Measurements from ENCODE around the gene MAGI2.
"Not testable (repeated sequence)": the region's sequence is repeated elsewhere in the genome, so short reads cannot be mapped to it uniquely, and the experiment has no call there.

MAGI2 gene

GRCh38 chr7:79063019-79063698, 390.3 kb downstream of the MAGI2 start:
- no peak for DNase-seq
- Mint-ChIP-seq H3K36me3 (no peaks in the 10 kb centered on the region), H3K27me3 (no peaks in the 10 kb centered on the region), H3K4me1 (no peaks in the 10 kb centered on the region), H3K27ac (no peak overlapping the region), H3K4me3 (no peak overlapping the region), H3K9me3 (peaks cover 2% of the 10 kb centered on the region)
- CTCF ChIA-PET = no interaction called here

GRCh38 chr7:79060498-79060897, 393.0 kb downstream of the MAGI2 start:
- H3K4me3 Mint-ChIP-seq = no peak overlapping the region

GRCh38 chr7:79055722-79056415, 397.6 kb downstream of the MAGI2 start:
- no peaks in the 10 kb centered on the region for H3K36me3 Mint-ChIP-seq
- no peaks in the 10 kb centered on the region for H3K9me3 Mint-ChIP-seq
- no peak for DNase-seq
- H3K4me3 Mint-ChIP-seq = no peak overlapping the region
- CTCF ChIA-PET = no interaction called here
- no peaks in the 10 kb centered on the region for H3K4me1 Mint-ChIP-seq
- no peak overlapping the region for H3K27ac Mint-ChIP-seq
- no peaks in the 10 kb centered on the region for H3K27me3 Mint-ChIP-seq

More at GRCh38 chr7:79060498-79060897, 393.0 kb downstream of the MAGI2 start:
- Mint-ChIP-seq H3K9me3 (no peaks in the 10 kb centered on the region), H3K27me3 (no peaks in the 10 kb centered on the region), H3K27ac (no peak overlapping the region), H3K36me3 (no peaks in the 10 kb centered on the region), H3K4me1 (no peaks in the 10 kb centered on the region)
- DNase-seq = no peak
- CTCF ChIA-PET = no interaction called here

DNA sequence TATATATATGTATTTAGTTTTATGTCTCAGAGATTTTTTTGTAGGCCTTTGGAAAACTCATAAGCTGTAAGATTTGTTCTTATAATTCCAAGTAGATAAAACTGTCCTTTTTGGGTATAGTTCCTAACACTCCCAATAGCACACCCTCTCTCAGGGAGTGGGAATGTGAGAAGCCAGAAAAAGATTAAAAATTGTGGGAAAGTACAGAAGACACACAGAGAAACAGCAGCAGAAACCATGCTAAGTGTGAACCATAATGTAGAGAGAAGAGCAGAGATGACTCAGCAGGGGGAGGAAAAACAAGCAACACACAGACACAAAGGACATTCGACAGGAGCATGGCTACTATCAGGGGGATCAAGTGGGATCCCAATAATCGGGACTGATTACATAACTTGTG, 401.6 kb downstream of the MAGI2 start:
- CTCF ChIA-PET = no interaction called here
- DNase-seq = no peak
- H3K27ac Mint-ChIP-seq = no peak overlapping the region
- no peaks in the 10 kb centered on the region for H3K36me3 Mint-ChIP-seq
- no peaks in the 10 kb centered on the region for H3K27me3 Mint-ChIP-seq
- H3K4me3 Mint-ChIP-seq = no peak overlapping the region
- no peaks in the 10 kb centered on the region for H3K4me1 Mint-ChIP-seq
- H3K9me3 Mint-ChIP-seq = no peaks in the 10 kb centered on the region

DNA sequence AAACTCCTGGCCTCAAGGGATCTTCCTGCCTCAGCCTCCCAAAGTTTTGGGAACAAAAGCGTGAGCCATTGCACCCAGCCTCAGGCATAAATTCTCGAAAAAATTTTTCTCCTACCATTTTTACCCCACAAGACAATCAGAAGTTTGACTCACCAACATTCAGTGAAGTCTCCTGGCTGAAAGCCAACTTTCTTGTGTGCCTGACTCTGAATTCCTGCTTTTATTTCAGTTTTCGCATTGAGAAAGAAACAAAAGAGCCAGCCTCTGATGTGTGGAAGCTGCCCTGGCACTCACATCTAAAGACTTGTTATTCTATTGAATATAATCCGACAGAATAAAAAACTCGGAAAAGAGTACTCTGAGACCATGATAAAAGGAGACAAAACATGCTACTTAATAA, 402.9 kb downstream of the MAGI2 start:
- Mint-ChIP-seq H3K9me3 (no peaks in the 10 kb centered on the region), H3K4me3 (no peak overlapping the region), H3K4me1 (no peaks in the 10 kb centered on the region), H3K27me3 (no peaks in the 10 kb centered on the region), H3K36me3 (no peaks in the 10 kb centered on the region), H3K27ac (no peak overlapping the region)
- DNase-seq = no peak
- CTCF ChIA-PET = no interaction called here

DNA sequence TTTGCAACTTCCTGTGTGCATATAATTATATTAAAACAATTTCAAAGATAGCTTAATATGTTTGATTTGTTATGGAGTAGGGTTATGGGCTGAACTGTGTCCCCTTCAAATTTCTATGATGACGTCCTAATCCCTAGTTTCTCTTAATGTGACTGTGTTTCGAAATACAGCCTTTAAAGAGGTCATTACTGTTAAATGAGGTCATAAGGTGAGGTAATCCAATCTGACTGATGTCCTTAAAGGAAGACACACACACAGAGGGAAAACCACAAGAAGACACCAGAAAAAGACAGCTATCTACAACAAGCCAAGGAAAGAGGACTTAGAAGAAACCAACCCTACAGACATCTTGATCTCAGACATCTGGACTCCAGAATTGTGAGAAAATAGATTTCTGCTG, 407.4 kb downstream of the MAGI2 start:
- CTCF ChIA-PET = interaction anchor here (0.5 to 0.6 kb wide), 2 partner anchors 743 to 826 kb away, joined by 3 read pairs; no protein-coding TSS in a partner anchor
- H3K27ac Mint-ChIP-seq = no peak overlapping the region
- DNase-seq = no peak
- peaks cover 2% of the 10 kb centered on the region for H3K9me3 Mint-ChIP-seq
- no peak overlapping the region for H3K4me3 Mint-ChIP-seq
- H3K36me3 Mint-ChIP-seq = no peaks in the 10 kb centered on the region
- H3K4me1 Mint-ChIP-seq = no peaks in the 10 kb centered on the region
- no peaks in the 10 kb centered on the region for H3K27me3 Mint-ChIP-seq

- H3K36me3 Mint-ChIP-seq = no peaks in the 10 kb centered on the region
- no peaks in the 10 kb centered on the region for H3K9me3 Mint-ChIP-seq
- H3K27me3 Mint-ChIP-seq = no peaks in the 10 kb centered on the region
- H3K4me1 Mint-ChIP-seq = no peaks in the 10 kb centered on the region
- H3K27ac Mint-ChIP-seq = no peak overlapping the region
- H3K4me3 Mint-ChIP-seq = no peak overlapping the region
- no peak for DNase-seq
- CTCF ChIA-PET = no interaction called here
Measured at GRCh38 chr7:79037001-79037400, 416.5 kb downstream of the MAGI2 start.

DNA sequence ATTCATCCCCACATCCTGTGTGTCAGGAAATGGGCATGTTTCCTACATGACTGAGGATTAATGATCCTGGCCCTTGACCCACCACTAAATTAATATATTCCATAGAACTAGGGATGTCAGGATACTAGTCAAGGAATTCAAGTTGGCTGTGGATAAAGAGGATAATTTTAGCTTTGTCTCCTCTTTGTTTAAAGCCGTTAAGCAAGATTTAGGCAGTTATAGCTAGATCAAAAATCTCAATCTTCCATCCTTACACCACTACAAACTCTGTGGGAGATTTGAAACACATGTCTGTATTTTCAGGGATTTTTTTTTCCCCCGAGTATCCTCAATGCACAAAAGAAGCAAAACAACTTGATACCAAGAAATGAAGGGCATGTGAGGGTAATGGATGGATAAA, 417.1 kb downstream of the MAGI2 start:
- H3K36me3 Mint-ChIP-seq = no peaks in the 10 kb centered on the region
- H3K4me3 Mint-ChIP-seq = no peak overlapping the region
- DNase-seq = no peak
- CTCF ChIA-PET = no interaction called here
- H3K9me3 Mint-ChIP-seq = no peaks in the 10 kb centered on the region
- no peak overlapping the region for H3K27ac Mint-ChIP-seq
- no peaks in the 10 kb centered on the region for H3K27me3 Mint-ChIP-seq
- no peaks in the 10 kb centered on the region for H3K4me1 Mint-ChIP-seq

DNA sequence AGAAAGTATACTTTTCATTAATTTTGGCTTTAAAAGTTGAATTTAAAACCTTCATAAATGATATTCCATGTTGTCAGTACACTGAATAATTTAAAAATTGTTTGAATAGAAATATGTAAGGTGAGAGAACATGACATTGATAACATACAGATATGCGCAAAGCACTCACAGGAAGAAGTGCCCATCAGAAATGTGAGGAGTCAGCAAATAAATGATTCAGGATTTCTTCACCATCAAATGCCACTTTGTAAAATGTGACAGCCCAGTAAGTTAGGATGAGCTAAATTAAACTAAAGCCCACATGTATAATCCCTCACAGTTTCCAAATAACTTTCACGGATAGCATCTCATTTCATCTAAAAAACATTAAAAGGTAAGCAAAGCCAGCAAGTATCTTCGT, 417.6 kb downstream of the MAGI2 start:
- no peaks in the 10 kb centered on the region for H3K4me1 Mint-ChIP-seq
- CTCF ChIA-PET = no interaction called here
- H3K27me3 Mint-ChIP-seq = no peaks in the 10 kb centered on the region
- no peaks in the 10 kb centered on the region for H3K9me3 Mint-ChIP-seq
- no peak overlapping the region for H3K27ac Mint-ChIP-seq
- H3K36me3 Mint-ChIP-seq = no peaks in the 10 kb centered on the region
- H3K4me3 Mint-ChIP-seq = no peak overlapping the region
- no peak for DNase-seq

DNA sequence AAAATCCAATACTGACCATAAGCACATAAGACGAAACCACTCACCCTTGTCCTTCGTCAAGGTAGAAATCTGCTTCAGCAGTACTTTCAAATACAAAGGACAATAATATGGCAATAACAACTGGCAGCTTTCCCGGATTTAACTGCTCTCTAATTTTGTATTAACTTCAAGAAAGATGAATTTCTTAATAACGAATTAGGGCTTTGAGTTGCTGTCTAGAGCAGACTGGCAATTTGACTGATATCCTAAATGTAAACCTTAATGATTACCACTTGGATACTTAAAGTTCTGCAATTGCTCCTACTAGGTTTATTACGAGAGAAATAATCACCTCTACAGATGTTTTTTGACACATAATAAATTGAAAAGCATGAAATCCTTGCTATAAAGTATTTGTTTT, 418.7 kb downstream of the MAGI2 start:
- H3K27ac Mint-ChIP-seq = no peak overlapping the region
- H3K9me3 Mint-ChIP-seq = no peaks in the 10 kb centered on the region
- no peaks in the 10 kb centered on the region for H3K36me3 Mint-ChIP-seq
- H3K4me3 Mint-ChIP-seq = no peak overlapping the region
- no peaks in the 10 kb centered on the region for H3K4me1 Mint-ChIP-seq
- DNase-seq = no peak
- CTCF ChIA-PET = no interaction called here
- H3K27me3 Mint-ChIP-seq = no peaks in the 10 kb centered on the region

DNA sequence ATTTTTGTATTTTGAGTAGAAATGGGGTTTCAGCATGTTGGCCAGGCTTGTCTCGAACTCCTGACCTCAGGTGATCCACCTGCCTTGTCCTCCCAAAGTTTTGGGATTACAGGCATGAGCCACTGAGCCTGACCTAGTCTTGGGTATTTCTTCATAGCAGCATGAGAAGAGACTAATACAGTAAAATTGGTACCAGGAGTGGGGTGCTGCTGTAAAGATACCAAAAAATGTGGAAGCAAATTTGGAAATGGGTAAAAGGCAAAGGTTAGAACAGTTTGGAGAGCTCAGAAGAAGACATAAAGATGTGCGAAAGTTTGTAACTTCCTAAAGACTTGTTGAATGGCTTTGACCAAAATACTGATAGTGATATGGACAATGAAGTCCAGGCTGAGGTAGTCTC, 433.8 kb downstream of the MAGI2 start:
- H3K27me3 Mint-ChIP-seq, DNase-seq, CTCF ChIA-PET, H3K4me1 Mint-ChIP-seq, H3K4me3 Mint-ChIP-seq, H3K27ac Mint-ChIP-seq, H3K36me3 Mint-ChIP-seq: not testable (repeated sequence)
- H3K9me3 Mint-ChIP-seq = peaks cover 32% of the 10 kb centered on the region

- H3K9me3 Mint-ChIP-seq = peaks cover 6% of the 10 kb centered on the region
- H3K4me1 Mint-ChIP-seq = no peaks in the 10 kb centered on the region
- no peaks in the 10 kb centered on the region for H3K36me3 Mint-ChIP-seq
- no peaks in the 10 kb centered on the region for H3K27me3 Mint-ChIP-seq
- CTCF ChIA-PET = no interaction called here
- no peak for DNase-seq
- H3K4me3 Mint-ChIP-seq = no peak overlapping the region
- H3K27ac Mint-ChIP-seq = no peak overlapping the region
Measured at GRCh38 chr7:79011921-79012320, 441.5 kb downstream of the MAGI2 start.

DNA sequence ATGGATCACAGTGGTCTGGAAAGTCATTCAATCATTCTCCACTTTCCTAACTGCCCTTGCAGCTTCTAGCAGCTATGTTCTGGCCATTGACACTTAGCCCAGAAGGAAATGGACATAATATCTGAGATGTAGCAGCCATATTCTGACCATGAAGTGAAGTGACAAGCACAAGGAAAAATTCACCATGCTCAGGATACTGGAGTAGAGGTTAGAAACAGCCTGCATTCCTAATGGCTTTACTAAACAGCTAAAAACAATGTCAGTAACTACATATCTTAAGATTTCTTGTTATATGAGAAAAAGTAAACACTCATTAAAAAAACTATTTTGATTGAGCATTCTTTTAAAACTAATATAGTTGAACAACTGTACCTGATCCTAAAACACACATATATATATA, 443.8 kb downstream of the MAGI2 start:
- Mint-ChIP-seq H3K4me1 (no peaks in the 10 kb centered on the region), H3K4me3 (no peak overlapping the region), H3K27me3 (no peaks in the 10 kb centered on the region), H3K9me3 (no peaks in the 10 kb centered on the region), H3K36me3 (no peaks in the 10 kb centered on the region), H3K27ac (no peak overlapping the region)
- CTCF ChIA-PET = no interaction called here
- DNase-seq = no peak

DNA sequence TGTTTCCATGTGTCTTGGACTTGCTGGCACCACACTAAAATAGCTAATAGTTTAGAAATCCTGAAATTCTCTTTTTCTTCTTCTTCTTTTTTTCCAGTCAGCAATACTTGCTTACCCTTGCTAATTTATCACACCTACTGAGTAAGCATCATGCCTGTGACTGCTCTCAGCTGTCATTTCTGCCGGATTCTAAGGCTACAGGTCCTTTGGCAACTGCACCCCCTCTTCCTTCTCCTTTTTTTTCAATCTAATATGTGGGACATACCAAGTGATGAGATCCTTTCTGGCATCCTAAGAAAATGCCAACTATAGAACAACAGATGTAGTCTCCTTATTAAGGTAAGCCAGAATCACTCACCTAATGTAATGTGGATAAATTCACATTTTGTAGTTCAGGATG, 444.7 kb downstream of the MAGI2 start:
- Mint-ChIP-seq H3K4me1 (no peaks in the 10 kb centered on the region), H3K36me3 (no peaks in the 10 kb centered on the region), H3K27me3 (no peaks in the 10 kb centered on the region), H3K9me3 (no peaks in the 10 kb centered on the region), H3K27ac (no peak overlapping the region), H3K4me3 (no peak overlapping the region)
- no peak for DNase-seq
- CTCF ChIA-PET = no interaction called here

GRCh38 chr7:78996013-78996412, 457.5 kb downstream of the MAGI2 start:
- H3K27ac Mint-ChIP-seq = no peak overlapping the region
- no peaks in the 10 kb centered on the region for H3K27me3 Mint-ChIP-seq
- CTCF ChIA-PET = no interaction called here
- H3K4me3 Mint-ChIP-seq = no peak overlapping the region
- peaks cover 2% of the 10 kb centered on the region for H3K9me3 Mint-ChIP-seq
- no peaks in the 10 kb centered on the region for H3K4me1 Mint-ChIP-seq
- H3K36me3 Mint-ChIP-seq = no peaks in the 10 kb centered on the region
- DNase-seq = no peak

Measured in activated naive CD4-positive, alpha-beta T cell treated with anti-CD3 and anti-CD28 coated beads, Interleukin-2, amount 10 ng/mL, durations not matched to agents 7 days and 5 days (primary cell).